Heart right ventricle (tissue), 16 donors: ENCODE data around the gene IRX6. TPM values are rescaled to one million over a fixed set of nuclear protein-coding genes. Genes with fewer than 3 reads are reported as not detected.

Experiments
- ATAC-seq, 8 donors: fragments of 200-7000 bp; cut with Tn5 transposase; one replicate each; pipeline ENCODE4 v1.9.1; 2020; ENCODE audit warnings: mild to moderate bottlenecking in 8 of 8, moderate library complexity in 8 of 8, moderate number of reproducible peaks in 1 of 8
- DNase-seq, 2 donors: peaks; one replicate each; pipeline ENCODE4 v3.0.0-alpha.2; 2020
- H3K27ac ChIP-seq, 10 donors: fragments of 200-600 bp; sonication (generic) in 2 of 10; one replicate each; pipeline versions ENCODE4 v1.5.0 to v1.8.0; 2020 to 2022; ENCODE audit warnings: mild to moderate bottlenecking in 3 of 10
- H3K27me3 ChIP-seq, 7 donors: fragments of 200-600 bp; one replicate each; pipeline ENCODE4 v1.8.0; 2021 to 2022; ENCODE audit warnings: mild to moderate bottlenecking in 2 of 7
- H3K36me3 ChIP-seq, 9 donors: fragments of 200-600 bp; sonication (generic) in 1 of 9; one replicate each; pipeline versions ENCODE4 v1.5.0 to v1.8.0; 2020 to 2022; ENCODE audit warnings: mild to moderate bottlenecking in 2 of 9
- H3K4me1 ChIP-seq, 9 donors: fragments of 200-600 bp; sonication (generic) in 1 of 9; one replicate each; pipeline versions ENCODE4 v1.5.0 to v1.8.0; 2020 to 2022; ENCODE audit warnings: mild to moderate bottlenecking in 4 of 9
- H3K4me3 ChIP-seq, 10 donors: fragments of 200-600 bp; sonication (generic) in 2 of 10; one replicate each; pipeline versions ENCODE4 v1.5.0 to v1.8.0; 2020 to 2022; ENCODE audit warnings: mild to moderate bottlenecking in 7 of 10, moderate library complexity in 2 of 10
- H3K9me3 ChIP-seq, 11 donors: fragments of 200-600 bp in 10 of 11; sonication (generic) in 2 of 11; one replicate each; pipeline versions ENCODE4 v1.5.0 to v1.8.0; 2013 to 2022; ENCODE audit warnings: mild to moderate bottlenecking in 2 of 11, control low read depth in 1 of 11, moderate library complexity in 1 of 11
- WGBS, 2 donors: extraction: QIAGEN DNeasy Blood & Tissue Kit; methylation state at CpG; one replicate each; pipeline ENCODE4 v1.1.7; 2013; ENCODE audit warnings: inconsistent platforms in 1 of 2; 5-methylcytosine and 5-hydroxymethylcytosine counted together
- intact Hi-C, 10 donors: fragments of 100-400 bp; cut with DNase I; formaldehyde crosslinking; loops; one replicate each; pipeline versions ENCODE4 v1.11.1 to v1.14.2; 2022
- polyA plus RNA-seq, 2 donors: library from polyadenylated mRNA; stranded (reverse); fragments of 200-250 nt; gene quantifications; one replicate each; pipeline ENCODE4 v1.2.3, GENCODE V29; 2013
- total RNA-seq, 10 donors: library from RNA; stranded (reverse); fragmentation: NEBNext Ultra II Directional in 3 of 10; extraction: Animal tissue kit (Norgen Biotek cat#: 25700) in 3 of 10; gene quantifications; one replicate each; pipeline versions ENCODE4 v1.2.1 to v1.2.4, GENCODE V29; 2021 to 2023
- TF ChIP-seq, protein P1 (sequence below), 9 donors: fragments of 200-600 bp; sonication (generic) in 2 of 9; IDR thresholded peaks; one replicate each; pipeline versions ENCODE4 v1.5.0 to v1.8.0; 2021 to 2022; ENCODE audit warnings: antibody characterized with exemption in 9 of 9, mild to moderate bottlenecking in 5 of 9, moderate library complexity in 1 of 9
- donor health status: Arrhythmogenic right ventricular cardiomyopathy.
- donor health status: ischemic (EF 13 %, LVEDD 7.1; RV severe dilation, severe dysfunction).
- donor health status: healthy with polysubstance abuse.
- donor health status: DM: no; HTN: yes; CAD: no.
- donor health status: DM: no; HTN: no; CAD: no.
- donor health status: ischemic (EF 25% LVEDD 6.9; RV normal size, moderate dysfunction).
- donor health status: ischemic (EF 25% LVEDD 5.7; RV mildly dilated, moderate dysfunction).
- donor health status: healthy.
- donor health status: DM: yes; HTN: yes; CAD: no.
- donor health status: Ischemic cardiomyopathy.
- donor health status: ischemic (EF 35%, LVEDD 5.7; RV mildly dilated, moderate dysfunction).
- donor health status: nonischemic (EF 11% LVEDD 7.7; RV severe dilation, severe dysfunction).
- donor health status: DM: yes; HTN: yes; CAD: no.
- donor health status: PGD.
- donor health status: ischemic (EF 29% LVEDD 5.4; RV normal size, mild dysfunction).
- donor health status: nonischemic (EF 23%, LVEDD 6.1; RV moderate dilation, normal function).

The IRX6 gene
- total and polyA plus RNA-seq, 12 donors = 0.18 to 28.1 (median 12.5) TPM

DNA sequence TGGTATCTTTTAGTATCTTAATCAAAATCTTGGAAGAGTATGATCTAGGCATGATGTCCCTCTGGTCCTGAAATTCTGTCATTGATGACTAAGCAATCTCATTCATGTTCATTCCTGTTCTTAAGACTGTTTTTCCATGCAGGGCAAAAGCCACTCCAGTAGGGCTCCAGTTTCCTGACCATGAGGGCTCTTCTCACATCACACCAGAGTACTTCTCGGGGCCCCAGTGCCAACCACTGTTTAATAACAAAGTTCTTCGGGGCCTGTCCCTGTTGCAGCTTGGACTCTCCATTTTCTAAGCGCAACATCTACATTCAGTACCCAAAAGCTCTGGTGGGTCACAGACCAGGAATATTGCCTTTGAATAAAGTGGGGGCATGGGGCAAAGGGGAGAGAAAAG, 52.0 kb downstream of the IRX6 start:
- peaks cover 0 to 18% (median 0%) of the 10 kb centered on the region in 7 donors for H3K27me3 ChIP-seq
- TF ChIP-seq, protein P1, sequence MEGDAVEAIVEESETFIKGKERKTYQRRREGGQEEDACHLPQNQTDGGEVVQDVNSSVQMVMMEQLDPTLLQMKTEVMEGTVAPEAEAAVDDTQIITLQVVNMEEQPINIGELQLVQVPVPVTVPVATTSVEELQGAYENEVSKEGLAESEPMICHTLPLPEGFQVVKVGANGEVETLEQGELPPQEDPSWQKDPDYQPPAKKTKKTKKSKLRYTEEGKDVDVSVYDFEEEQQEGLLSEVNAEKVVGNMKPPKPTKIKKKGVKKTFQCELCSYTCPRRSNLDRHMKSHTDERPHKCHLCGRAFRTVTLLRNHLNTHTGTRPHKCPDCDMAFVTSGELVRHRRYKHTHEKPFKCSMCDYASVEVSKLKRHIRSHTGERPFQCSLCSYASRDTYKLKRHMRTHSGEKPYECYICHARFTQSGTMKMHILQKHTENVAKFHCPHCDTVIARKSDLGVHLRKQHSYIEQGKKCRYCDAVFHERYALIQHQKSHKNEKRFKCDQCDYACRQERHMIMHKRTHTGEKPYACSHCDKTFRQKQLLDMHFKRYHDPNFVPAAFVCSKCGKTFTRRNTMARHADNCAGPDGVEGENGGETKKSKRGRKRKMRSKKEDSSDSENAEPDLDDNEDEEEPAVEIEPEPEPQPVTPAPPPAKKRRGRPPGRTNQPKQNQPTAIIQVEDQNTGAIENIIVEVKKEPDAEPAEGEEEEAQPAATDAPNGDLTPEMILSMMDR (IDR thresholded peaks at IDR 0.05) = no peak
- no peak overlapping the region for H3K27ac ChIP-seq
- DNase-seq (no peak), ATAC-seq (no peak)
- WGBS, 2 donors = 94 to 98% methylated on average over 3 of the region's 3 CpGs
- H3K4me1 ChIP-seq = peaks cover 0 to 44% (median 7%) of the 10 kb centered on the region in 9 donors
- intact Hi-C loops = loop anchor here in 2 of 10 donors (5.0 to 10.0 kb wide), 3 partner anchors 441 to 1601 kb away; partner anchors contain the start of gene IRX5 (in 1 of the 2)
- H3K36me3 ChIP-seq = no peaks in the 10 kb centered on the region
- H3K4me3 ChIP-seq = no peak overlapping the region
- H3K9me3 ChIP-seq = no peaks in the 10 kb centered on the region

DNA sequence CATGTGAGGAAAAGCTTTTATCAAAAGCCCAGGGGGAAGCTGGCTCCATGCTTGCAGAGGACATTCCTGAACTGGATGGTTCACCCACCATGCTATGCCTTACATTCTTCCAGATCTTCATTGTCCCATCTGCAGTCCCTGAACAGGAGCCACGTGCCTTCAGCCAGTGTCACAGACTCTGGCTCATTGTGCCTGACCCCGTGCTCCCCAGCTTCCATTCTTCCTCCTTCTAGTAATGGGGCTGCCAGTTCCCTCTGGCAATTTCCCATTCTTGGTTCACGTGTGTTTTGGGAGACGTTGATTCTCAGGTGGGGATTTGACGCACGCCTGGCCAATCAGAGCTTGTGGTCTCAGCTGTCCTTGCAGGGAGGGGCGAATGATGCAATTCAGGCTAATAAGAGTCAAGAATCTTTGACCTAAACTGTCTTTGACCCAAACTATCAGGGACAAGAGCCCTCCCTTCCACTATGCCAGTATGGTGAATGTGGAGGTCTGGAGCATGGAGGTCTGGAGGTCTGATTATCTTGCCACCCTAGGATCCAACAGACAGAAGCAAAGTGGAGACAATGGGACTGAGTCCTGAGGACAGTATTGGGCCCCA, 52.7 kb downstream of the IRX6 start:
- Histone ChIP-seq H3K27me3 (peaks cover 0 to 12% (median 0%) of the 10 kb centered on the region in 7 donors), H3K4me3 (no peak overlapping the region), H3K4me1 (peaks cover 0 to 38% (median 7%) of the 10 kb centered on the region in 9 donors), H3K27ac (peak overlapping the region in 1 of 10 donors; percentile 39), H3K36me3 (no peaks in the 10 kb centered on the region), H3K9me3 (no peaks in the 10 kb centered on the region)
- ATAC-seq = no peak
- intact Hi-C loops = loop anchor here in 2 of 10 donors (5.0 to 10.0 kb wide), 3 partner anchors 442 to 1602 kb away; partner anchors contain the start of gene IRX5 (in 1 of the 2)
- TF ChIP-seq, protein P1 (IDR thresholded peaks at IDR 0.05) = no peak
- no peak for DNase-seq
- WGBS, 2 donors = 76 to 91% methylated on average over 7 of the region's 7 CpGs

DNA sequence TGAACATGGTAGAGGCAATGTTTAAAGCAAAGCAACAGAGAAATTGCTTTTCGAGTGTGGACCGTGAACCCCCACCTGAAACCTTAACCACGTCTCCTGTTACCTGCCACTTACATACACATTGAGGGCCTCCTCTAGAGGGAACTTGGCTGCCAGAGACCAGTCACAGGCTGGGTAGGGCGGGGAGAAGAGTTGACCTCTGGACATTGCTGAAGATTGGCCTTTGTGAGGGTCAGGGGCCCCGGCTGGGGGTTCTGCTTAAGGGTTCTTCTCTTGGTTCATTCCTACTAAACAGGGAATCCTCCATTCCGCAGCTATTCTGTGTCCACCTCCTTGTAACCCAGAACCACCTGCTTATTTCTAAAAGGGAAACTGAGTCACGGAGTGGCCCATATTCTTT, 53.8 kb downstream of the IRX6 start:
- Histone ChIP-seq H3K27me3 (no peaks in the 10 kb centered on the region), H3K4me3 (no peak overlapping the region), H3K27ac (peak overlapping the region in 1 of 10 donors; percentile 39), H3K4me1 (peaks cover 0 to 28% (median 6%) of the 10 kb centered on the region in 9 donors), H3K9me3 (no peaks in the 10 kb centered on the region), H3K36me3 (no peaks in the 10 kb centered on the region)
- WGBS, 2 donors = 83 to 87% methylated on average over 7 of the region's 7 CpGs
- TF ChIP-seq, protein P1 (IDR thresholded peaks at IDR 0.05) = no peak
- ATAC-seq = no peak
- intact Hi-C loops = loop anchor here in 2 of 10 donors (5.0 to 10.0 kb wide), 3 partner anchors 443 to 1603 kb away; partner anchors contain the start of gene IRX5 (in 1 of the 2)
- no peak for DNase-seq

DNA sequence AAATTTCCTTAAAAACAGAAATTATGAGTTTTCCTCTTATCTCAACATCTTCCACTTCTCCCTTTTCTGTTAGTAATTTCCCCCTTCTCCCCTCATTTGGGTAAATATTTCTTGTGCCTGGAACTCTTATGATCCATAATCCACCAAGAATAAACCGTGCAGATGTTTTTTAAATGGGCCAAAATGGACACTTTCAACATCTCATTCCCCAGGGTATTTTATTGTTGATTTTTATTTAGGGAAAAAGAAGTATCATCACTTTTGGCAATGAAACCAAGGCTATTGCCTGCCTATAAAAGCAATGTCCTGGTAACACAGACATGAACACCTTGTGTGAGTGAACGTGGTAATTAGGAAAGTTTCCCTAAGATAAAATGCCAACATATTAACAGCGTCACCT, 54.6 kb downstream of the IRX6 start:
- DNase-seq (no peak), ATAC-seq (no peak)
- TF ChIP-seq, protein P1 (IDR thresholded peaks at IDR 0.05) = no peak
- 71 to 83% methylated on average over 3 of the region's 3 CpGs for WGBS, 2 donors
- intact Hi-C loops = loop anchor here in 2 of 10 donors (5.0 to 10.0 kb wide), 3 partner anchors 444 to 1604 kb away; partner anchors contain the start of gene IRX5 (in 1 of the 2)
- Histone ChIP-seq H3K27ac (no peak overlapping the region), H3K4me1 (peaks cover 0 to 24% (median 6%) of the 10 kb centered on the region in 9 donors), H3K36me3 (no peaks in the 10 kb centered on the region), H3K27me3 (no peaks in the 10 kb centered on the region), H3K9me3 (no peaks in the 10 kb centered on the region), H3K4me3 (no peak overlapping the region)
